Activated T-helper 2 cell treated with anti-CD3 and anti-CD28 coated beads, Interferon-gamma antibody, Interleukin-2, Interleukin-4, amounts not matched to agents 10 μg/mL and 5 μg/mL and 100 μg/mL, durations not matched to agents 14 hours and 24 hours and 36 hours (primary cell): ENCODE measurements around the gene SPRY1. TPM values are rescaled to one million over a fixed set of nuclear protein-coding genes. Genes with fewer than 3 reads are reported as not detected.
A peak's percentile ranks its signal among the peaks of the same experiment; 100 is the strongest.

Source experiments
- DNase-seq: peaks from one replicate; pipeline ENCODE4 v3.0.0; 2021; ENCODE audit warnings: low spot score
- H3K27ac Mint-ChIP-seq: one replicate; pipeline ENCODE4 v1.8.0; 2021; ENCODE audit warnings: mixed read lengths
- H3K27me3 Mint-ChIP-seq: one replicate; pipeline ENCODE4 v1.8.0; 2021; ENCODE audit warnings: low read depth, mixed read lengths
- H3K36me3 Mint-ChIP-seq: one replicate; pipeline ENCODE4 v1.8.0; 2021; ENCODE audit warnings: low read depth, mixed read lengths
- H3K4me1 Mint-ChIP-seq: one replicate; pipeline ENCODE4 v1.8.0; 2021; ENCODE audit warnings: low read depth, mixed read lengths
- H3K4me3 Mint-ChIP-seq: one replicate; pipeline ENCODE4 v1.8.0; 2021; ENCODE audit warnings: low read depth, mild to moderate bottlenecking, moderate library complexity, mixed read lengths
- H3K9me3 Mint-ChIP-seq: one replicate; pipeline ENCODE4 v1.8.0; 2021; ENCODE audit warnings: mixed read lengths
- intact Hi-C: fragments of 100-400 bp; cut with micrococcal nuclease; formaldehyde crosslinking; loops from one replicate; pipeline ENCODE4 v1.15.1; 2023
- total RNA-seq: library from RNA; stranded (reverse); gene quantifications from 2 replicates; pipeline ENCODE4 v1.2.3, GENCODE V29; 2022

The SPRY1 gene
- total RNA-seq, result 59.1 and 61.8 TPM in 2 replicates

- Mint-ChIP-seq H3K4me1 (peaks cover 25% of the 10 kb centered on the region), H3K27ac (peak within 1 kb of the TSS; percentile 91), H3K36me3 (peaks cover 33% of the 10 kb centered on the region), H3K4me3 (peak within 1 kb of the TSS; percentile 92), H3K9me3 (no peaks in the 10 kb centered on the region), H3K27me3 (peaks cover 9% of the 10 kb centered on the region)
- peak; percentile 79 for DNase-seq
- intact Hi-C loops, result loop anchor here (1.0 to 10.0 kb wide), 5 partner anchors 108 to 1242 kb away; partner anchors contain the start of genes BLTP1 and NUDT6
These were observed at the start of gene SPRY1 for GRCh38 chr4:123396307-123397143. Gene SPRY1, plus strand, starts transcription at chr4:123396795. Its CDS starts 4,797 bp downstream, at chr4:123401592.

- Mint-ChIP-seq H3K27ac (no peak overlapping the region), H3K4me1 (no peaks in the 10 kb centered on the region), H3K27me3 (peaks cover 12% of the 10 kb centered on the region), H3K4me3 (no peak overlapping the region), H3K36me3 (no peaks in the 10 kb centered on the region), H3K9me3 (no peaks in the 10 kb centered on the region)
- DNase-seq, result no peak
- intact Hi-C loops, result no loop called here
These were observed 49.6 kb upstream of the SPRY1 start for GRCh38 chr4:123346951-123347350.

GRCh38 chr4:123348946-123349345 is 47.6 kb upstream of the SPRY1 start:
- DNase-seq, result no peak
- Mint-ChIP-seq H3K4me3 (no peak overlapping the region), H3K4me1 (no peaks in the 10 kb centered on the region), H3K36me3 (no peaks in the 10 kb centered on the region), H3K9me3 (no peaks in the 10 kb centered on the region), H3K27ac (no peak overlapping the region), H3K27me3 (peaks cover 12% of the 10 kb centered on the region)
- intact Hi-C loops, result no loop called here

- H3K4me3 Mint-ChIP-seq, result no peak overlapping the region
- H3K9me3 Mint-ChIP-seq, result no peaks in the 10 kb centered on the region
- peaks cover 12% of the 10 kb centered on the region for H3K27me3 Mint-ChIP-seq
- intact Hi-C loops, result no loop called here
- no peak for DNase-seq
- H3K36me3 Mint-ChIP-seq, result no peaks in the 10 kb centered on the region
- no peaks in the 10 kb centered on the region for H3K4me1 Mint-ChIP-seq
- no peak overlapping the region for H3K27ac Mint-ChIP-seq
These were observed 47.0 kb upstream of the SPRY1 start for GRCh38 chr4:123349421-123350190.

- DNase-seq, result no peak
- no peaks in the 10 kb centered on the region for H3K4me1 Mint-ChIP-seq
- intact Hi-C loops, result no loop called here
- H3K4me3 Mint-ChIP-seq, result no peak overlapping the region
- peaks cover 12% of the 10 kb centered on the region for H3K27me3 Mint-ChIP-seq
- no peaks in the 10 kb centered on the region for H3K9me3 Mint-ChIP-seq
- H3K27ac Mint-ChIP-seq, result no peak overlapping the region
- H3K36me3 Mint-ChIP-seq, result no peaks in the 10 kb centered on the region
These were observed 46.4 kb upstream of the SPRY1 start for GRCh38 chr4:123350191-123350544.

- H3K27me3 Mint-ChIP-seq, result peaks cover 12% of the 10 kb centered on the region
- no peak for DNase-seq
- intact Hi-C loops, result no loop called here
- no peak overlapping the region for H3K4me3 Mint-ChIP-seq
- H3K4me1 Mint-ChIP-seq, result no peaks in the 10 kb centered on the region
- H3K9me3 Mint-ChIP-seq, result no peaks in the 10 kb centered on the region
- no peak overlapping the region for H3K27ac Mint-ChIP-seq
- H3K36me3 Mint-ChIP-seq, result no peaks in the 10 kb centered on the region
These were observed 45.9 kb upstream of the SPRY1 start for GRCh38 chr4:123350726-123351125.

GRCh38 chr4:123351713-123352112 is 44.9 kb upstream of the SPRY1 start:
- Mint-ChIP-seq H3K4me1 (no peaks in the 10 kb centered on the region), H3K36me3 (no peaks in the 10 kb centered on the region), H3K4me3 (no peak overlapping the region), H3K9me3 (no peaks in the 10 kb centered on the region), H3K27me3 (peaks cover 9% of the 10 kb centered on the region), H3K27ac (no peak overlapping the region)
- DNase-seq, result no peak
- intact Hi-C loops, result no loop called here

GRCh38 chr4:123352240-123352945 is 44.2 kb upstream of the SPRY1 start:
- peaks cover 13% of the 10 kb centered on the region for H3K27me3 Mint-ChIP-seq
- no peaks in the 10 kb centered on the region for H3K36me3 Mint-ChIP-seq
- H3K9me3 Mint-ChIP-seq, result no peaks in the 10 kb centered on the region
- H3K4me3 Mint-ChIP-seq, result no peak overlapping the region
- no peak for DNase-seq
- intact Hi-C loops, result no loop called here
- H3K4me1 Mint-ChIP-seq, result no peaks in the 10 kb centered on the region
- no peak overlapping the region for H3K27ac Mint-ChIP-seq

GRCh38 chr4:123352966-123353365 is 43.6 kb upstream of the SPRY1 start:
- H3K9me3 Mint-ChIP-seq, result no peaks in the 10 kb centered on the region
- H3K4me3 Mint-ChIP-seq, result no peak overlapping the region
- H3K4me1 Mint-ChIP-seq, result no peaks in the 10 kb centered on the region
- H3K36me3 Mint-ChIP-seq, result no peaks in the 10 kb centered on the region
- intact Hi-C loops, result no loop called here
- peaks cover 12% of the 10 kb centered on the region for H3K27me3 Mint-ChIP-seq
- no peak for DNase-seq
- no peak overlapping the region for H3K27ac Mint-ChIP-seq

GRCh38 chr4:123353656-123354055 is 42.9 kb upstream of the SPRY1 start:
- intact Hi-C loops, result no loop called here
- Mint-ChIP-seq H3K9me3 (no peaks in the 10 kb centered on the region), H3K36me3 (no peaks in the 10 kb centered on the region), H3K27ac (no peak overlapping the region), H3K4me3 (no peak overlapping the region), H3K27me3 (peaks cover 12% of the 10 kb centered on the region), H3K4me1 (no peaks in the 10 kb centered on the region)
- DNase-seq, result no peak

GRCh38 chr4:123354701-123355100 is 41.9 kb upstream of the SPRY1 start:
- H3K36me3 Mint-ChIP-seq, result no peaks in the 10 kb centered on the region
- H3K4me3 Mint-ChIP-seq, result no peak overlapping the region
- H3K9me3 Mint-ChIP-seq, result no peaks in the 10 kb centered on the region
- peaks cover 9% of the 10 kb centered on the region for H3K27me3 Mint-ChIP-seq
- intact Hi-C loops, result no loop called here
- H3K4me1 Mint-ChIP-seq, result no peaks in the 10 kb centered on the region
- no peak for DNase-seq
- H3K27ac Mint-ChIP-seq, result no peak overlapping the region

- intact Hi-C loops, result no loop called here
- Mint-ChIP-seq H3K4me1 (no peaks in the 10 kb centered on the region), H3K4me3 (no peak overlapping the region)
These were observed 39.7 kb upstream of the SPRY1 start for GRCh38 chr4:123356921-123357320.

More at GRCh38 chr4:123356921-123357320, 39.7 kb upstream of the SPRY1 start:
- no peaks in the 10 kb centered on the region for H3K36me3 Mint-ChIP-seq
- H3K27me3 Mint-ChIP-seq, result peaks cover 5% of the 10 kb centered on the region
- no peaks in the 10 kb centered on the region for H3K9me3 Mint-ChIP-seq
- DNase-seq, result no peak
- H3K27ac Mint-ChIP-seq, result no peak overlapping the region
